Measurements from ENCODE around the gene RTEL1. TPM values are rescaled to one million over a fixed set of nuclear protein-coding genes. Genes with fewer than 3 reads are reported as not detected.

RTEL1 gene
- total RNA-seq, 3 donors from 2014 or later (not counting 1 experiment from before 2014, with no cell fraction given): 36.3 to 52.0 (median 40.4) TPM

GRCh38 chr20:63672666-63673065, 14.6 kb downstream of the RTEL1 start:
- no peak overlapping the region for H3K27ac Mint-ChIP-seq
- peaks cover 8% of the 10 kb centered on the region for H3K36me3 ChIP-seq (ENCODE audit: control insufficient read depth, insufficient read depth, low read length)
- no peaks in the 10 kb centered on the region for H3K4me1 ChIP-seq (ENCODE audit: control insufficient read depth, insufficient read depth, low read length)
- TF ChIP-seq CTCF (IDR thresholded peaks at IDR 0.05): no peak
- H3K4me3 Mint-ChIP-seq: no peak overlapping the region
- H3K27ac ChIP-seq (ENCODE audit: low read length): no peak overlapping the region
- intact Hi-C loops (cut with micrococcal nuclease): no loop called here
- WGBS (ENCODE audit: insufficient coverage): 99% methylated on average over 10 of the region's 10 CpGs
- no peaks in the 10 kb centered on the region for H3K36me3 Mint-ChIP-seq
- H3K4me1 Mint-ChIP-seq: no peaks in the 10 kb centered on the region
- ATAC-seq: no peak
- no peaks in the 10 kb centered on the region for H3K9me3 ChIP-seq (ENCODE audit: control insufficient read depth, insufficient read depth, low read length)
- no peaks in the 10 kb centered on the region for H3K27me3 Mint-ChIP-seq (ENCODE audit: low read depth in 2 of 2)
- H3K27me3 ChIP-seq (ENCODE audit: control insufficient read depth, insufficient read depth, low read length): no peaks in the 10 kb centered on the region
- H3K4me3 ChIP-seq (ENCODE audit: low read length): no peak overlapping the region
- DNase-seq: no peak
- no peaks in the 10 kb centered on the region for H3K9me3 Mint-ChIP-seq

DNA sequence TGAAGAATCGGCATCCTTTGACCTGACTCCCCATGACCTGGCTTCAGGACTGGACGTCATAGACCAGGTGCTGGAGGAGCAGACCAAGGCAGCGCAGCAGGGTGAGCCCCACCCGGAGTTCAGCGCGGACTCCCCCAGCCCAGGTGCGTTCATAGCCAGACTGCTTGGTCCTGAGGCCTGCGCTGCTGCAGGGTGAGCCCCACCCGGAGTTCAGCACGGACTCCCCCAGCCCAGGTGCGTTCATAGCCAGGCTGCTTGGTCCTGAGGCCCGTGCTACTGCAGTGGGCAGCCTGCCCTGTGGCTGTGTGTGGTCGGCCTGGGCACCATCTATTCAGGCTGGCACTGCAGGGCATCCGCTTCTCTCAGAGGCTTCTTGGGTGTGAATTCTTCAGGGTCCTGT, 15.8 kb downstream of the RTEL1 start:
- no peak for TF ChIP-seq CTCF (IDR thresholded peaks at IDR 0.05)
- peaks cover 7% of the 10 kb centered on the region for H3K36me3 ChIP-seq (ENCODE audit: control insufficient read depth, insufficient read depth, low read length)
- H3K4me1 ChIP-seq (ENCODE audit: control insufficient read depth, insufficient read depth, low read length): no peaks in the 10 kb centered on the region
- no peaks in the 10 kb centered on the region for H3K9me3 ChIP-seq (ENCODE audit: control insufficient read depth, insufficient read depth, low read length)
- H3K27ac ChIP-seq (ENCODE audit: low read length): no peak overlapping the region
- 98% methylated on average over 13 of the region's 14 CpGs for WGBS (ENCODE audit: insufficient coverage)
- H3K4me1 Mint-ChIP-seq: no peaks in the 10 kb centered on the region
- H3K4me3 Mint-ChIP-seq: no peak overlapping the region
- no peak overlapping the region for H3K4me3 ChIP-seq (ENCODE audit: low read length)
- no peaks in the 10 kb centered on the region for H3K27me3 ChIP-seq (ENCODE audit: control insufficient read depth, insufficient read depth, low read length)
- no peaks in the 10 kb centered on the region for H3K9me3 Mint-ChIP-seq
- no peaks in the 10 kb centered on the region for H3K36me3 Mint-ChIP-seq
- intact Hi-C loops (cut with micrococcal nuclease): no loop called here
- H3K27ac Mint-ChIP-seq: no peak overlapping the region
- no peak for DNase-seq
- H3K27me3 Mint-ChIP-seq (ENCODE audit: low read depth in 2 of 2): no peaks in the 10 kb centered on the region
- no peak for ATAC-seq

DNA sequence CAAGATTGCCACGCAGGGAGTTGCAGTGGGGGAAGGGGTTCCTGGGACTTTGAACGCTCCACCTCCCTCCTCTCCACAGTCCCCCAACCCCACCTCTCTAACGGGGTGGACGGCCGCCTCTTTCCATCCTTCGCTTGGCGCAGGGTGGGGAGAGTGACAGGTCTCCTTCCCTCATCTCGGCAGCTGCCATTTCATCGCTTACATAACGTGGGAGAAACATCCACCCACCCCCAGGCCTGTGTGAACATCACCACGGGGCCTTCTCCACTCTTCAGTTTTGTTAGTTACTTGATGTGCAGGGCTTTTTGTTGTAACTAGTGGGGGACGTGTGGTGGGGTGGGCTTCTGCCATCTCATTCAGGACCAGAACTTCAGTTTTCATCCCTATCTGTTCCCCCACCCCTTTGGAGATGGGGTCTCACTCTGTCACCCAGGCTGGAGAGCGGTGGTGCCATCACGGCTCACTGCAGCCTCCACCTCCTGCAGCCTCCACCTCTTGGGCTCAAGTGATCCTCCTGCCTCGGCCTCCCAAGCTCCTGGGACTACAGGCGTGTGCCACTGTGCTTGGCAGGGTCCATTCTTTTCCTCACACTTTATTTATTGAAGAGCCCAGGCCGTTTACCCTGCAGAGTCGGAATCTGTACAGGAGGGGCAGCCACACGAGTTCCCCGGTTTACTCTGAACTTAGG, 17.7 kb downstream of the RTEL1 start:
- Histone ChIP-seq H3K36me3 (ENCODE audit: control insufficient read depth, insufficient read depth, low read length) (peaks cover 7% of the 10 kb centered on the region), H3K4me1 (ENCODE audit: control insufficient read depth, insufficient read depth, low read length) (no peaks in the 10 kb centered on the region), H3K27me3 (ENCODE audit: control insufficient read depth, insufficient read depth, low read length) (no peaks in the 10 kb centered on the region), H3K27ac (ENCODE audit: low read length) (no peak overlapping the region), H3K9me3 (ENCODE audit: control insufficient read depth, insufficient read depth, low read length) (no peaks in the 10 kb centered on the region), H3K4me3 (ENCODE audit: low read length) (no peak overlapping the region)
- H3K27me3 Mint-ChIP-seq (ENCODE audit: low read depth in 2 of 2): no peaks in the 10 kb centered on the region
- intact Hi-C loops (cut with micrococcal nuclease): no loop called here
- DNase-seq (no peak), ATAC-seq (no peak)
- no peak overlapping the region for H3K4me3 Mint-ChIP-seq
- H3K36me3 Mint-ChIP-seq: no peaks in the 10 kb centered on the region
- whole genome bisulfite sequencing (ENCODE audit: insufficient coverage): 98% methylated on average over 15 of the region's 20 CpGs
- H3K27ac Mint-ChIP-seq: no peak overlapping the region
- no peaks in the 10 kb centered on the region for H3K9me3 Mint-ChIP-seq
- no peaks in the 10 kb centered on the region for H3K4me1 Mint-ChIP-seq
- TF ChIP-seq CTCF (IDR thresholded peaks at IDR 0.05): no peak

DNA sequence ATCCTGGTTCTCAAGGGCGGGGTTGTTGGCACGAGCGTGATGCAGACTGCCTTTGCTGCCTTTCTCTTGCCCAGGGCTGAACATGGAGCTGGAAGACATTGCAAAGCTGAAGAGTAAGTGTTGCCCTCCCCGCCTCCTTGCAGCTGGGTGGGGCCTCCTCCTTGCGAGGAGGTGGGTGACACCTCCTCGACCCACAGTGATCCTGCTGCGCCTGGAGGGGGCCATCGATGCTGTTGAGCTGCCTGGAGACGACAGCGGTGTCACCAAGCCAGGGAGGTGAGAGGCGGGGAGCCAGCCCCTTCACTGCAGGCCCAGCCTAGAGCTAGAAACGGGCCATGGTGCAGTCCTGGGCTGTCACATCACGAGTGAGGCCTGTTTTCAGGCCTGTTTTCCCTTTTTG, 20.0 kb downstream of the RTEL1 start:
- peaks cover 4% of the 10 kb centered on the region for H3K36me3 ChIP-seq (ENCODE audit: control insufficient read depth, insufficient read depth, low read length)
- intact Hi-C loops (cut with micrococcal nuclease): no loop called here
- no peaks in the 10 kb centered on the region for H3K9me3 ChIP-seq (ENCODE audit: control insufficient read depth, insufficient read depth, low read length)
- no peak overlapping the region for H3K27ac ChIP-seq (ENCODE audit: low read length)
- no peak for DNase-seq
- no peak overlapping the region for H3K27ac Mint-ChIP-seq
- TF ChIP-seq CTCF (IDR thresholded peaks at IDR 0.05): no peak
- H3K9me3 Mint-ChIP-seq: no peaks in the 10 kb centered on the region
- H3K4me3 ChIP-seq (ENCODE audit: low read length): no peak overlapping the region
- WGBS (ENCODE audit: insufficient coverage): 93% methylated on average over 13 of the region's 13 CpGs
- no peak overlapping the region for H3K4me3 Mint-ChIP-seq
- H3K27me3 ChIP-seq (ENCODE audit: control insufficient read depth, insufficient read depth, low read length): no peaks in the 10 kb centered on the region
- H3K36me3 Mint-ChIP-seq: no peaks in the 10 kb centered on the region
- H3K27me3 Mint-ChIP-seq (ENCODE audit: low read depth in 2 of 2): no peaks in the 10 kb centered on the region
- H3K4me1 ChIP-seq (ENCODE audit: control insufficient read depth, insufficient read depth, low read length): no peaks in the 10 kb centered on the region
- H3K4me1 Mint-ChIP-seq: no peaks in the 10 kb centered on the region
- no peak for ATAC-seq

Data from natural killer cell (primary cell).